PC-3 (cell line): ENCODE measurements around the gene HES3.

ENCODE experiments used
- CTCF ChIP-seq: fragments of 300-600 bp; sonication (generic); conservative IDR thresholded peaks from 2 replicates; pipeline ENCODE4 v1.5.1; 2017; ENCODE audit warnings: antibody characterized with exemption, low read depth, mild to moderate bottlenecking, low read length
- EZH2 ChIP-seq: fragments of 300-600 bp; sonication (generic); IDR thresholded peaks from one replicate; pipeline ENCODE4 v1.6.1; 2017; ENCODE audit warnings: antibody characterized with exemption, mild to moderate bottlenecking, low read length; ENCODE audit not compliant: unreplicated experiment
- EZH2phosphoT487 ChIP-seq: fragments of 300-600 bp; sonication (generic); IDR thresholded peaks from 2 replicates; pipeline ENCODE4 v1.6.1; 2018; ENCODE audit warnings: mild to moderate bottlenecking, antibody characterized with exemption, low read length, borderline replicate concordance

DNA sequence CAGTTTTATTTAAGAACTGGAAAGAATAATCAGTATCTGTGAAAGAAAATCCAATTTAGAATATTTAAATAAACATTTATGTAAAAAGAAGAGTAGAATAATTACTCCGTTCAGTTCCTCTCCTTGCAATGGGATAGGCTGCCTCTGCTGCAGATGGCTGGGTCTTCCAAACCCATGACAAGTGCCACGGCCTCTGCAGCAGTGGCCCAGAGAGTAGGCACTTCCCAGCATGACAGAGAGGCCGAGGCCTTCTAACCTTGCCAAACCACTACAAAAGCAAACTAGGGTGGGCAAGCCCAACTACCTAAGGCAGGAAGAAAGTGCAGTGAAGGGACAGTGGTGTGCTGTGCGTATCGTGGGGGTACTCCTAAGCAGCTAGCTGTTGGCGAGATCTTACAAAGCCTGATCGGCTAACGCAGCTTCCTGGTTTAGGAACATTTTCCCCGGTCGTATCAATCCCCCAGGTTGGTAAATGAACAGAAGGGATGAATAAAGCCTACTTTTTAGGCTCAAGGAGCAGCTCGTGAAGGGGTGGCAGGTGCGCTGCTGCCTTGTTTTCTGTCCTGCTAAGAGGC lies 22.7 kb upstream of the HES3 start:
- TF ChIP-seq CTCF (no peak), EZH2 (no peak), EZH2phosphoT487 (no peak)
